Neural cell (in vitro differentiated cells): ENCODE results near the gene CABP7.

Source experiments
- CTCF ChIP-seq: fragments of 450-650 bp; IDR thresholded peaks from 2 replicates; pipeline ENCODE4 v1.5.1; 2014; ENCODE audit warnings: antibody characterized with exemption, mild to moderate bottlenecking, moderate library complexity; ENCODE audit not compliant: poor library complexity, severe bottlenecking
- EP300 ChIP-seq: fragments of 450-650 bp; conservative IDR thresholded peaks from 2 replicates; pipeline ENCODE4 v1.6.1; 2014; ENCODE audit warnings: antibody characterized with exemption, mild to moderate bottlenecking, moderate library complexity; ENCODE audit not compliant: poor library complexity, severe bottlenecking
- EZH2 ChIP-seq: fragments of 200-600, 300-800 bp; shearing (Covaris generic), sonication (generic); IDR thresholded peaks from 2 replicates; pipeline ENCODE4 v1.6.1; 2014; ENCODE audit warnings: antibody characterized with exemption, low read length, borderline replicate concordance, mild to moderate bottlenecking; ENCODE audit not compliant: insufficient read depth, poor library complexity, severe bottlenecking
- POLR2AphosphoS5 ChIP-seq: IDR thresholded peaks from 2 replicates; pipeline ENCODE4 v1.6.1; 2012
- TAF1 ChIP-seq: IDR thresholded peaks from 2 replicates; pipeline ENCODE4 v1.6.1; 2012; ENCODE audit warnings: low read depth

GRCh38 chr22:29768052-29768693, 48.4 kb downstream of the CABP7 start:
- no peak for TF ChIP-seq CTCF
- TF ChIP-seq TAF1, result no peak
- no peak for TF ChIP-seq POLR2AphosphoS5
- no peak for TF ChIP-seq EZH2
- no peak for TF ChIP-seq EP300
